Measurements from ENCODE around the gene ITSN1.

Gene ITSN1

DNA sequence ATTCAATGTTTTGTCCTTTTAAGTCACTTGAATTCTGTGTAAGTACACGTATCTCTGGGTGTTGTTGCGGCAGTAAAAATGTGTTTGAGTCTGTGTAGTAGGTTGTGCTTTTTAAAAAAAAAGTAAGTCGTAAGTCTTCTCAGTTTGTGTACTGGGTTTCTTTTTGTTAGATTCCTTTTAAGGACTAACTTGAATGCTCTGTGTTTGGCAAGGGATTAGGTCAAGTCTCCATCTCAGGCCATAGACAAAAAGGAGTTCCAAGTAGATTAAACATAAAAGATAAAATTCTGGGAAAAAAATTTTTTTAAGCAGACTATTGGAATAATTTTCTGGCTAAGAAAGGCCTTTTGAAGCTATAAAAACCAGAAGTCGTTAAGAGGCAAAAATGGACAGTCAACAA is 160.2 kb downstream of the ITSN1 start:
- DNase-seq (ENCODE audit: extremely low read depth in 1 of 2, low read depth in 1 of 2), result no peak

DNA sequence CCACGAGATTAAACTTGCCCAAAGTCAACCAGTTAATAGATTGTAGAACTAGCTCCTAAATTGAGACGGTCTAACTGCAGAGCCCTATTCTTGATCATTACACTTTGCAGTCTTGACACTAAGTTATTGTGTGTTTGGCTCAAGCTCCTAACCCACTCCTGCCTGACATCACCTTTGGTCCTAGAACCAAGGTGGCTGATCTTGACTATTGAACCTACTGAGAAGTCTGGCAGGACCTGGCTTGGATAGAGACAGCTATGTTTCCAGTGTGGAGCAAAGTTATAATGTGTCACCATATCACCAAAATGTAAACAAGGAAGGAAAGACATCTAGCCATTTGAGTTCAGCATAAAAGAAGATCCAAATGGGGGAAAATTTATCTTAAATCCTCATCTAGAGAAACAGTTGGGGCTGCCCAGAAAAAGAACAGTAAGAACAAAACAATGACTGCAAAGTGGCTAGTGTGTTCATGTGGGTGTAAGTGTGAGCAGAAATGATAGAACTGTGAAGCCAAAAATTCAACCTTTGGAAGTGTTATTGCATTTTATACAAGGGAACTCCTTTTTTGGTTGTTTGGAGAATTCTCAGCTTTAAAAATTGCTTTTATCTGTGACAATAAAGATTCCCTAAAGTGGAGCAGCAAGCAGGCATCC is 166.5 kb downstream of the ITSN1 start:
- DNase-seq (ENCODE audit: extremely low read depth in 1 of 2, low read depth in 1 of 2), result no peak

DNA sequence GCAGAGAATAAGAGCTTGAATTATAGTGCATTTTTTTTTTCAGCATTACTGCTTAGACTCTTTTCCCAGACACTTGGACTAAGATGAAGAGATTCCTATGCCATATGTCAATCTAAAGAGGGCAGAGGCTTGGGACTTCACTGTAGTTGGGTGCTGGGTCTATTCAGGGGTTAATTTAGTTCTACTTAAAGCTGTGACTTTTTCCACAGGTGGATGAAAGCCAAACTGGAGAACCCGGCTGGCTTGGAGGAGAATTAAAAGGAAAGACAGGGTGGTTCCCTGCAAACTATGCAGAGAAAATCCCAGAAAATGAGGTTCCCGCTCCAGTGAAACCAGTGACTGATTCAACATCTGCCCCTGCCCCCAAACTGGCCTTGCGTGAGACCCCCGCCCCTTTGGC is 168.5 kb downstream of the ITSN1 start:
- DNase-seq (ENCODE audit: extremely low read depth in 1 of 2, low read depth in 1 of 2), result no peak

DNA sequence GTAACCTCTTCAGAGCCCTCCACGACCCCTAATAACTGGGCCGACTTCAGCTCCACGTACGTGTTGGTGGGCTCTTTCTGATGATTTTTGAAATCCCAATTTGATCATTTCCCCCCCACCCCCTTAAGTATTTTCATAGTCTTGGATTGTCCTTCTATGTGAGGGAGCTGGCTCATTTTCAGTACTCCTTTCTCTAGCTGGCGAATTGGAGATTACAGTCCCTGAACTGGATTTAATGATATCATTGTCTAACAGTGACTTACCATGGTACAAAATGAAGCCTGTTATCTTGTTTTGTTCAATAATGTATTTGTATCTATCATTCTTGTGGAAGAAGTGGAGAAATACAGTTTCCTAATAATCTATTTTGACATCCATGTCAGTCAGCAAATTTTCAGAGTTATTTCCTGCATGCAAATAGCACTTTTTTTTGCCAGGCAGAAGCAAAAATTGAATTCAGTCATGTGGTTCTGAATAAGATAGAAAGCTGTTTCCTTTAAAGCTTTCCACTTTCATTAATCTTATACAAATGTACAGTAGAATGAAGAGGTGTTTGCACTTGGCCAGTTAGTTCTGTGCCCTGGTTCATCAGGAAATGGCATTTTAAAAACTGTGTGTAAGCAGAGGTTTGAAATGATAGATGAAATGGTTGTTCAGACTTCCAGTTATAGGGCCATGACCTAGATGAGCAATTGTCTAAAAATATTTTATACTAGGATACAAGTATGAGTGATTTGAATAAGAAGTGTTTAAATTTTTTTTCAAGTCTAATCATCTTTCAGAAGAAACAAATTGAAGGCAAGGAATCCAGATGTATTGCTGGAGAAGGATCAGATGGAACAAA is 169.1 kb downstream of the ITSN1 start:
- no peak for DNase-seq (ENCODE audit: extremely low read depth in 1 of 2, low read depth in 1 of 2)

DNA sequence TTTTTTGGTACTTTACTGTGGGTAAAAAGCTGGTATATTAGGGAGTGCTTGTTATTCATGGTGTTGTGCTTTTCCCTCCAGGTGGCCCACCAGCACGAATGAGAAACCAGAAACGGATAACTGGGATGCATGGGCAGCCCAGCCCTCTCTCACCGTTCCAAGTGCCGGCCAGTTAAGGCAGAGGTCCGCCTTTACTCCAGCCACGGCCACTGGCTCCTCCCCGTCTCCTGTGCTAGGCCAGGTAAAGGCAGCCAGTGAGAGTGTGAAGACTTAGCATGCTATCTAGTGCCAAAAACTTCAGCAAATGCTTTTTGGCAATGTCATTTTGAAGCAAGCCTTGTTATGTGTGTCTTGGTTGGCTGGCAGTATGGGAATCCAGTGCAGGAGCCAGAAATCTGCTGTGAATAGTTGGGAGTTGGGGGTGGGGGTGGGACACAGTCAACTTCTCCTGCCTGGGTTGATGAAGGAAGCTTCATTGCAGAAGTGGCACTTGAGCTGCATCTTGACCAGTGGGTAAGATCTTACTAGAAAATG is 171.6 kb downstream of the ITSN1 start:
- DNase-seq (ENCODE audit: extremely low read depth in 1 of 2, low read depth in 1 of 2), result no peak

DNA sequence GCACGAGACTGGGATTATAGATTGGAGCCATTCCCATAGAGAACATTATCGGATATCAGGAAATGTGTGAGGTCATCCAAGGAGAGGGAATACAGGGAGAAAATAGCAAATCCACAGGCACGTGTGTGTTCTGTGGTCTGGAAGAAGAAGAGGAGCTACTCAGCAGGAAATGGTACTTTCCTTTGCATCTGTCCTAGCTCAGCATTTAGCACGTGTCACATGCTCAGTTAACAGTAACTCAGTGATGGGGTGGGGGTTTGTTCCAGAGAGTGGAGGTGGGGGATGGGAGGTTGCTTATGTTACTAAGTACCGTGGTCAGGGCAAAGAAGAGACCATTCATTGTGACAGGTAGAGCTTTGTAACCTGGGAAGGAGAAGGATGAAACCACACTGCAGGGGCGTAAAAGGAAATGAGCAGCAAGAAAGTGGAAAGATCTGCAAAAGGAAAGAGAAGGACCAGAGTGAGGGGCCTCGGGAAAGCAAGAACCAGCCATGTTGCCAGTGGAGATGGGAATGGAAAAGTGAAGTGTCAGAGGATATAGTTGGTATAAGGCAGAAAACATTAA is 172.9 kb downstream of the ITSN1 start:
- no peak for DNase-seq (ENCODE audit: extremely low read depth in 1 of 2, low read depth in 1 of 2)

DNA sequence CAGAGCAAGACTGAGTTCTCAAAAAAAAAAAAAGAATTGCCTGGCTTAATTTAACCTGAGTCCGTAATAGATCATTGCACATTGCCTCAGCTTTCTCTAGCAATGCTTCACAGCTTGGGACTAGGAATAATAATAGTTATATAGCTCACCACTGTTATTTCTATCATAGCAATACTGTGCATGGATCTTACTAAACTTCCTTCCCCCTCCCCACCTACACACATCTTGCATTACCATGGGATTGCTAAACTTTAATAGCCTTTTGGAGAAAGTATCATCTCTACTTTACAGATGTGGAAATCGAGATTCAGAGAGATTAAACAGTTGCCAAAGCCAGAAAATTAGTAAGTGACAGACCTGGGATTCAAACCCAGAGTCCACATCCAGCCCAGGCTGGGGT is 173.9 kb downstream of the ITSN1 start:
- DNase-seq (ENCODE audit: extremely low read depth in 1 of 2, low read depth in 1 of 2), result no peak

DNA sequence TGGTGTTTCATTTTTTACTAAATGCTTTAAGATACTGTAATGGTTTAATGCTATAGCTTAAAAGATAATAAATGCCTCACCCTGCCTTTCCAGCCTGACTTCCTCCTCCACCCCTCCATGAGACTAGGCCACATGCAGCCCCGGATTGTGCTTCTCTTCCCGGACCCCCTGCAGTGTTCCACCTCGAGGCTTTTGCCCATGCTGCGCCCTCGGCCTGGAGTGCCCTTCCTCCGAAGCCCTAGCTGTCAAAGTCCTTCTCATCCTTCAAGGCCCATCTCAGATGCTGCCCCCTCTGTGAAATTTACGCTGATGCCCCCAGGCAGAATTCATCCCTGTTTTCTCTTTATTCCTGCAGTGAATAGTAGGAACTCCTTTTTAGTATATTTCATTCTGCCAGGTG is 174.8 kb downstream of the ITSN1 start:
- no peak for DNase-seq (ENCODE audit: extremely low read depth in 1 of 2, low read depth in 1 of 2)

DNA sequence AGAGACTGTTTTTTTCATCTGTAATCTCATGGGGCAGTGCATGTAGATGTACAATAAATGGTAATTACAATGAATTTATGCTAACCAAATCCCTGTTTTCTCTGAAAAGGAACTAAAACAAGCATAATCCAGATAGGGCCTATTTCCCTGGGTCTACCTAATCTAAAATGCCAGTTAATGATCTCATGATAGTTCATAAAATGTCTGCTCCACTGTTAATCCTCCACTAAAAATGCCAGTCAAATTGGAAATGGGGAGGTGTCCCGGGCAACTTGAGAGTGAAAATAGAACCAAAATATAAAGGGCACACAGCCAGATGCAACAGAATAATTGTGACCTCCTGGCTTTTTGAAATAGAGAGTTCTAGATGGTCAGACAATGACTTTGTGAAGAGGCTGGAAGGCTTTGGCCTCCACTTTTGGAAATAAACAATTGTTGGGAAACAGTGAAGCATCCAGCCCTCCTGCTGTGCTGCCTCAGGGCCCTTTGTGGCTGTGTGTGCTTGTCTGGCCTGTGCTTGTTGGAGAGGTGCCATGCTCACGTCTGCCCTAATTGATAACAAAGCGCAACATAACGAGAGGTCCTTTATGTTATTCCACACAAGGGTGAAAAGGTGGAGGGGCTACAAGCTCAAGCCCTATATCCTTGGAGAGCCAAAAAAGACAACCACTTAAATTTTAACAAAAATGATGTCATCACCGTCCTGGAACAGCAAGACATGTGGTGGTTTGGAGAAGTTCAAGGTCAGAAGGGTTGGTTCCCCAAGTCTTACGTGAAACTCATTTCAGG is 175.6 kb downstream of the ITSN1 start:
- no peak for DNase-seq (ENCODE audit: extremely low read depth in 1 of 2, low read depth in 1 of 2)

DNA sequence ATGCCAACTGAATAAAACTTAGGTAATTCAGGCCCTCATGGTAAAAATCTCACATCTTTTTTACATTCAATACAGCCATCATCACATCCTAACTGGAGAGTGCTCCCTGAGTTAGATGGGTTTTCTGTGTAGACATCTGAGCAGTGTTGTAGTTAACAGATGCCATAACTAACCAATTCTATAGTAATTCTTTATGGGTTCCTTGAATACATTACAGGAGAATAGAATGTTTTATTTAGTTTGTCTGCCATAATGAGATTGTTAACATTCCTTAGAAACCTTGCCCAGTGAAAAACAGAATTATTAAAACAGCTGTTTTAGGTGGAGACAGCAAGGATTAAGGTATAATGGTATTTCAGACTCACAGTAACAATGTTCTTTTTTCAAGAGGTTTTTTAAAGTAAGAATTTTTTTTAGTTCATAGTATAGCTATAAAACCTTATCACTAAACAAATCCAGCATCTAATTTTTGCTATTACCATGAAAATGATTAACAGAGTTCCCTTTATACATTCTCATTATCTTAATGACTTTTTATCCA is 178.0 kb downstream of the ITSN1 start:
- DNase-seq (ENCODE audit: extremely low read depth in 1 of 2, low read depth in 1 of 2), result no peak

DNA sequence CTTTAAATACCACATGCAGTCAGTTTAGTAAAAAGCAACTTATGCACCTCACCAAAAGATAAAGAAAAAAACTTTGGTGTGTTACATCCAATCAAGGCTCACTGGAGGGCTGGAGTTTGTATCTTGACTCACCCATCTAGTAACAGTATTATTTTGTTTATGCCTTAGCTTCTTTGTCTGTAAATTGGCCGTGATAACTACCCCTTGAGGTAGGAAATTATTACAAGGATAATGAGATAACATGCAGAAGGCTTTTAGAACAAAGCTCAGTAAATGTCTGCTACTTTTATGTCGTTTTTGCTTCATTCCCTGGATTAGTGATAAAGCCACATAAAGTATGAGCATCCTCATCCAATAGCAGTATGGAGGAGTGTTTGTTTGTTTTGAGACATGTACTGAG is 178.5 kb downstream of the ITSN1 start:
- no peak for DNase-seq (ENCODE audit: extremely low read depth in 1 of 2, low read depth in 1 of 2)

DNA sequence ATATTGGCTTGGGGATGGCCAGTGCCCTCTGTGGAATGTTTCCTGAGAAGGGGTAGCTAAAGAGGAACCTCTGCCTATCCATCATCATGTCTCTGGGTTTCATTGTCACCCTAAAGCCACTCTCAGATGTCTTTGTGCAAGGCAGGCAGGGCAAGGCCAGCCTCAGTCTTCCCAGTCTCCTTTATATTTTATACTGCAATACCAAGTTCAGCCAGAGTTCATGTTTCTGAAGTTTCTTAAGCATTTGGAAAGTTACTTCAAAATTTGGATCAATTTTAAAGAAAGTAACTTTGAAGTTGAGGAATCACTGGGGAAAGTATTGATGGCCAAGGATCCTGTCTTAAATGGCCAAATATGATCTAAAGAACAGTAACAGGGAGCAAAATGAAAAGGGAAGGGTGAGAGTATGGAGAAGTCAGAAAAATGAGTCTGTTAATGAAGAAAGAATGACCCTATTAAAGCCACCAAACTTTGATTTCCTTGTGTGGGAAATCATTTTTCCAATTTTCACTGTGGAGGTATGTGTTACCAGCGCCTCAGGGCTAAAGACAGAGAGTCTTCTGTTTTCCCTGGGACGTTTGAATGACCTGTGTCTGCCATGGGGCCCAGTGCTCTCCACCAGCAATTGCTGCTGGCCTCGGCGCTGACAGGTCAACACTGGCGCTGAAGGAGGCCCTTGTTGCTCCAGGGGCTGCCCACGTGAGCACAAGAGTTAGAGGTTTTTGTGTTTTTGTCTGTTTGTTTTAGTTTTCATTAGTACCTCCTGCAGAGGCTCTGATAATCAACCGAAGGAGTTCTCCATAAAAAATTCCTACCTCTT is 179.4 kb downstream of the ITSN1 start:
- no peak for DNase-seq (ENCODE audit: extremely low read depth in 1 of 2, low read depth in 1 of 2)

DNA sequence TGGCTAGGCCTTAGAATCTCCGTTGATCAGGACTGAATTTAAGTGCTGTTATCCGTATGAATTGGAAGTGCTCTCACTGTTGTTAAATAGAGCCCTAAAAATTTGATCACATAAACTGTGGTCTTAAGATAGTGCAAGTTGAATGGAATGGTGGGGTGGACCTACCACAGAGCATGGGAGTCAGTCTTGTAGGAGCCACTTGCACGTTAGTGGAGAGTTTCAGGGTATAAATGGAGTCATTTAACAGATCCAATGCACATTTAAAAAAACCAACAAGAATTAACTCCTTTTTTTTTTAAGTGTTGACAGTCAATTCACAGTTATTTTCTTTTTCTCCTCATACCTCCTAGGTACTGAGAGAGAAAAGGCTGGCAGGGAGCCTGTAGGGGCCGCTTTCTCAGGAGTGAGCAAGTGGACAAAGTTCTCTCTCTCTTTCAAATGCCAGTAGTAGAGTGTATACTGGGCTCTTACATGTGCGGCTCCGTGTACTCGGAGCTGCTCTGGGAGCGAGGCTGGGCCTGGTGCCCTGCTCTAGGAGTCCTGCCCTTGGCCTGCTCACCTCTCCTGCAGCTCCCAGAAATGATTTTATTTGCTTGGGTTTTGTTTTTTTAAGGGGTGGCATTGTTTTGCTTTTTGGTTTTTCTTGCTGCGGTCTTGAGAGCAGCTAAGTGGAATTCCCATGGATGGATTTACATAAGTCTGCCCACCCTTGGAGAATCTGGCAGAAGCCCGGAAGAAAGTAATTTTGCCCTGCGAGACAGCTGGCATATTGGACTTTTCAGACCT is 182.0 kb downstream of the ITSN1 start:
- DNase-seq (ENCODE audit: extremely low read depth in 1 of 2, low read depth in 1 of 2), result no peak

DNA sequence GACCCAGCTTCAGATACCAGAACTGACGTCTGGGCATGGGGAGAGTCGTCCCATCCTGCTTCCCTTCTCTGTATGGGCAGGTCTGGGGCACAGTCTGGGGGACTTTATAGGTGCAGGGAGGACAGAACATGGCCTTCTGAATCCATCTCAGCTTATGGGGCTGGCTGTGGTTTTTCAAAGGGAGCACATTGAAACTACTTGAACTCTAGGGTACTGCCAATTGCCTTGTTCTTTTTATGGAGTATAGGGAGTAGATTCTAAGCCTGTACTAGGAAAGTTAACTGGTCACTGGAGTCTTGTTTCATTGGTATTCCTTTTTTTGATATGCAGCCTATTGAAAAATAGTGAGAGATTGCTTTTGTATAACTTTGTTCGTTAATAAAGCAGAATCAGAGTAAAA is 183.1 kb downstream of the ITSN1 start:
- no peak for DNase-seq (ENCODE audit: extremely low read depth in 1 of 2, low read depth in 1 of 2)

DNA sequence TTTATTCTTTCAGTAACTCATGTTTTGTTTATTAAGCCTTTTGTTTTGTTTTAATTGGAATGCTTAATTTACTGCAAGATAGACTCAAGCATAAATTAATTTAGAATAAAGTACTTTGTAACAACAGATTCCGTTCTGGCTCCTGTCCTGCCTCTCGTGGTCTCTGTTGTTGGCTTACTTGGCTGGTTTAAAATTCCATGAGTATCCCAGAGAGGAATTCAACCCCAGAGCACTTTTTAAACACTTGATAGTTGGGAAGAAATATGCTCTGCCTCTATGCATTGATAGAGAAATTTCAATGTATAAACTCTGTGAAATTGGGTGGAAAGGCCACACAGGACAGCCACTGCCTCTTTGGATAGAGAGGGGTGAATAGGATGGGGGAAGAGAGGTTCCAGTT is 183.6 kb downstream of the ITSN1 start:
- no peak for DNase-seq (ENCODE audit: extremely low read depth in 1 of 2, low read depth in 1 of 2)

DNA sequence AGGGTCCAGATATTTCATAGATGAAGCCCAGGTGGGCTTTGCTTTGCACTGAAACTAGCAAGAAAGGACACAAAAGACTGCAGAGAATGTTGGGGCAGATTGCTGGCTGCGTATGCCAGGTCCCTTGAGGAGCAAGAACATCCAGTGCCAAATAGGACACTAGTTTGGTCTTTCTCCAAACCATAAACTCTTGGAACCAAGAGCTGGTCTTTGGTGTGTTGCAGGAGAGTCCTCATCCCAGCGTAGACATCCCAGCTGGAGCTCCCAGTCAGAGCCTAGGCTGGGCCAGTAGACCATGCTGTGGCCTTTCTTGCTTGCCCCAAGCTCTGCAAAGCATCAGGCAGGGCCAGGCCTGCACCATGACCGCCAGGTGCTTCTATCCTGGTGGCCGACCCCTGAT is 185.8 kb downstream of the ITSN1 start:
- no peak for DNase-seq (ENCODE audit: extremely low read depth in 1 of 2, low read depth in 1 of 2)

DNA sequence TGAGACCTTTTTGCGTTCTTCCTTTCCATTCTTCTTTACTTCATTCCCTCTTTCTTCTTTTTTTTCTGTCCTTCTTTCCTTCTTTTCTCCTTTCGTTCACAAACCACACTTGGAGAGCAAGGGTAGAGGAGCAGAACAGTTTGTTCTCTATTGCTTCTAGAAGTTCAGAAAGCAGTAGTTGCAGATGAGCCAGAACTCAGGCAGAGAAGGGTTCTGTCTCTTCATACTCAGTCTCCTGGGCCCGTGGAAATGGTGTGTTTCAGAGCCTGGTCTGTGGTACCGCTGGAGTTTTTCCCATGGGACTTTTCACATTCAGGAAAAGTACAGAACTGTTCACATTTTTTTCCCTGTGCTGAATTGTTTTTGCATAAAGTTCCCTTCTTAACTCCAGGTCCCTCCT is 186.3 kb downstream of the ITSN1 start:
- no peak for DNase-seq (ENCODE audit: extremely low read depth in 1 of 2, low read depth in 1 of 2)

DNA sequence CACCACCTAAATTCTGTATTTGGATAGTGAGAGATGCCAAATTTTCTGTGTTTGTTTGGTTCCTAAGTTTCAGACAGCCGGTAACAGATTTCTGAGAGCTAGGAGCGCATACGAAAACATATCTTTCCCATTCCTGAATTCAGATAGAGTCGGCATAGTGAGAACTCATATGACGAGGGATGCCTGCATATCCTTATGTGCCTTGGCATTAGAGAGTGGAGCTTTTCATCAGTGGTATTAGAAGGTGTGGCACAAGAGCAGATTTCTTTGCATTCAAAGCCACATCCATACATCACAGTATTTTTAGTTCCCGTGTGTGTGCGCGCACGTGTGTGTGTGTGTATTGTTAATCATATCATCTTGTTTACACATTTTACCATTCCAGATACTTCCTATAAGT is 187.5 kb downstream of the ITSN1 start:
- no peak for DNase-seq (ENCODE audit: extremely low read depth in 1 of 2, low read depth in 1 of 2)

DNA sequence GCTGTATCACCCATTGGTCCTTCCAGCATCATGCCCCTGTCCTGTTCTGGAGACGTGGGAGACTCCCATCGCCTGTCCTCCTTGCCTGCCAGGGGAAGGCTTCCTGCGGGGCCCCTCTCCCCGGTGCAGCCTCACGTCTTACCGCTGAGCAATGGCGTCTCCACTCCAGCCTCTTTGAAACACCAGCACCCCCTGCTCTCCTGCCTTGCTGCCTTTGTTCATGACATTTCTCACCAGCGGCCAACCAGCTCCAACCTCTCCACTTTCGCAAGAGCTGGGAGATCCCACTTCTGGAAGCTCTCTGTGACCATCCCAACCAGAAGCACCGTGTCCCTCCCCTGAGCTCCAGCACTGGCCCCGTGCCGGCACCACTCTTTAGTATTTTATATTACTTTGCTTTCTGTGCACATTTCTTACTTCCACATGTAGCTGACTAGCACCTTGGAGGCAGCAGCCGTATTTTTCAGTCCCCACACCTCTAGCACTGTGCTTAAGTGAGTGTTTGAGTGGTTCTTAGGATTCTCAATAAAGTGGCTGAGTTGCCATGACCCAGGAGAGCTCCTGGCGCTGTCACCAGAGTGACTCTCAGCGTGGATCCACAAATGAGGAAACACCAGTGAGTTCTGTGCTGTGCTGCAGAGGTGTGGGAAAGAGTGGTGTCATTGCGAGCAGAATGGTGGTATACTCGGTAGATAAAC is 189.8 kb downstream of the ITSN1 start:
- DNase-seq (ENCODE audit: extremely low read depth in 1 of 2, low read depth in 1 of 2), result no peak

Measured in stimulated activated CD8-positive, alpha-beta memory T cell treated with anti-CD3 and anti-CD28 coated beads, Interleukin-7, amount 100 ng/mL, for 48 hours (primary cell).